Transverse colon (tissue), 3 donors: ENCODE data around the gene ZSWIM4.

Experiments
- POLR2A ChIP-seq: fragments of 450-650 bp; IDR thresholded peaks from one replicate; pipeline ENCODE4 v1.6.1; 2016; ENCODE audit warnings: antibody characterized with exemption, mild to moderate bottlenecking, moderate library complexity
- POLR2AphosphoS5 ChIP-seq, 3 donors: sonication (generic); formaldehyde crosslinking; IDR thresholded peaks; one replicate each; pipeline ENCODE4 v1.6.1; 2016; ENCODE audit warnings: antibody characterized with exemption in 3 of 3

DNA sequence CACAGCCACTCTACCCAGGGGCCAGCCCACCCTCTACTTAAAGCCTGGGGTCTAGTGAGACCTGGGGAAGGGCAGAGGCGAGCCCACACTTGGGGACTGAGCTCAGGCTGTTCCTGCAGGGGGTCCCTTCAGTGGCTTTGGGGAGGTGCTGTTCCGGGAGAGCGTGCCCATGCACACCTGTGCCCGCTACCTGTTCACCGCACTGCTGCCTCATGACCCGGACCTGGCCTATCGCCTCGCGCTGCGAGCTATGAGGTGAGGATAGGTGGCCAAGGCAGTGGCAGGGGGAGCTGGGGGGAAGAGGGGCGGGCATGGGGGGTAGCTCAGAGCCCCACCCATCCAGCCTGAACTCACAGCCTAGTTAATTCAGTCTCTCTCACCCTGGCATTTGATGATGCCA is 24.0 kb downstream of the ZSWIM4 start:
- no peak for TF ChIP-seq POLR2A
- no peak for TF ChIP-seq POLR2AphosphoS5 (IDR thresholded peaks at IDR 0.05)
